T-cell (primary cell): ENCODE results near the gene GNG7. TPM values are rescaled to one million over a fixed set of nuclear protein-coding genes. Genes with fewer than 3 reads are reported as not detected.
A peak's percentile ranks its signal among the peaks of the same experiment; 100 is the strongest.
"Not testable (repeated sequence)": the region's sequence is repeated elsewhere in the genome, so short reads cannot be mapped to it uniquely, and the experiment has no call there.

Experiments
- ATAC-seq, 4 experiments: fragments of 200-7000 bp in 3 of 4; fragments of 150-1000 bp in 1 of 4; cut with Tn5 transposase; replicated peaks in 1 of 4; 1 replicate in 3 of 4; 2 replicates in 1 of 4; pipeline ENCODE4 v1.10.0; 2021; ENCODE audit warnings: moderate library complexity in 3 of 4, mild to moderate bottlenecking in 2 of 4, moderate number of reproducible peaks in 1 of 4
- CTCF ChIA-PET, 2 donors: fragments of 300-600 bp; sonication (Branson Sonifier 250); formaldehyde crosslinking; loops; one replicate each; lab custom pipeline; 2022; ENCODE audit warnings: antibody characterized with exemption in 2 of 2; lab: Charles Lee
- POLR2A ChIA-PET, 2 donors: fragments of 300-600 bp; sonication (Branson Sonifier 250); formaldehyde crosslinking; loops; one replicate each; lab custom pipeline; 2022; ENCODE audit warnings: antibody characterized with exemption in 2 of 2; lab: Charles Lee
- DNase-seq, 35 experiments: peaks; one replicate each; pipeline versions ENCODE4 v3.0.0 to v3.0.0-alpha.2; 2013 to 2023
- H3K27ac ChIP-seq: one replicate; pipeline ENCODE4 v1.5.1; 2013; ENCODE audit warnings: low read length
- H3K27me3 ChIP-seq, 2 experiments: replicated peaks in 1 of 2; 1 replicate in 1 of 2; 2 replicates in 1 of 2; pipeline versions ENCODE4 v1.6.1 to v1.7.0; 2013; ENCODE audit warnings: low read length in 1 of 2, mixed read lengths in 1 of 2; ENCODE audit not compliant: control insufficient read depth in 2 of 2, insufficient read depth in 2 of 2; ENCODE audit errors: extremely low read depth in 1 of 2
- H3K36me3 ChIP-seq, 2 donors: 1 replicate in 1 of 2; 2 replicates in 1 of 2; pipeline versions ENCODE4 v1.6.1 to v1.7.0; 2013; ENCODE audit warnings: low read length in 1 of 2; ENCODE audit not compliant: control insufficient read depth in 2 of 2, insufficient read depth in 1 of 2; ENCODE audit errors: extremely low read depth in 1 of 2
- H3K4me1 ChIP-seq, 2 experiments: 1 replicate in 1 of 2; 2 replicates in 1 of 2; pipeline versions ENCODE4 v1.6.1 to v1.7.0; 2013; ENCODE audit warnings: low read length in 2 of 2, mixed read lengths in 1 of 2; ENCODE audit not compliant: insufficient read depth in 2 of 2, control insufficient read depth in 1 of 2; ENCODE audit errors: extremely low read depth in 1 of 2
- H3K4me3 ChIP-seq, 2 donors: 1 replicate in 1 of 2; 2 replicates in 1 of 2; pipeline versions ENCODE4 v1.5.1 to v1.7.0; 2013; ENCODE audit warnings: mild to moderate bottlenecking in 2 of 2, low read length in 1 of 2, moderate library complexity in 1 of 2; ENCODE audit not compliant: control insufficient read depth in 1 of 2; ENCODE audit errors: extremely low read depth in 1 of 2
- H3K9me3 ChIP-seq: 2 replicates; pipeline ENCODE4 v1.7.0; 2013
- H3K27ac Mint-ChIP-seq, 2 donors: one replicate each; pipeline ENCODE4 v1.8.0; 2020 to 2021; ENCODE audit warnings: mild to moderate bottlenecking in 2 of 2, mixed read lengths in 2 of 2
- H3K27me3 Mint-ChIP-seq, 2 donors: one replicate each; pipeline ENCODE4 v1.8.0; 2021 to 2022; ENCODE audit warnings: mixed read lengths in 2 of 2
- H3K36me3 Mint-ChIP-seq: one replicate; pipeline ENCODE4 v1.8.0; 2021; ENCODE audit warnings: mixed read lengths
- H3K4me1 Mint-ChIP-seq, 3 donors: one replicate each; pipeline ENCODE4 v1.8.0; 2020 to 2022; ENCODE audit warnings: mixed read lengths in 3 of 3, mild to moderate bottlenecking in 1 of 3
- H3K4me3 Mint-ChIP-seq, 3 donors: one replicate each; pipeline ENCODE4 v1.8.0; 2020 to 2022; ENCODE audit warnings: mild to moderate bottlenecking in 3 of 3, mixed read lengths in 3 of 3, moderate library complexity in 3 of 3
- H3K9me3 Mint-ChIP-seq, 3 donors: one replicate each; pipeline ENCODE4 v1.8.0; 2020 to 2022; ENCODE audit warnings: mixed read lengths in 3 of 3
- WGBS: methylation state at CpG from one replicate; pipeline ENCODE4 v1.1.5; 2013; ENCODE audit warnings: missing lambda C conversion rate; ENCODE audit not compliant: insufficient coverage; 5-methylcytosine and 5-hydroxymethylcytosine counted together
- total RNA-seq, 35 experiments: library from RNA in 6 of 35; stranded (reverse) in 6 of 35; fragments of 120-200 nt in 1 of 35; gene quantifications; one replicate each; pipeline versions ENCODE4 v1.2.1 to v1.2.4 and lab custom pipeline; 2013 to 2026

The GNG7 gene
- total RNA-seq, 5 donors from 2014 or later (not counting 1 experiment from before 2014, with no cell fraction given): 4.5 to 7.2 (median 5.7) TPM

GRCh38 chr19:2582984-2583956 lies 119.2 kb downstream of the GNG7 start:
- ATAC-seq (no peak), DNase-seq (no peak)
- POLR2A ChIA-PET: no interaction called here
- peaks cover 0 to 12% of the 10 kb centered on the region in 2 experiments for H3K4me1 ChIP-seq
- H3K9me3 ChIP-seq: no peaks in the 10 kb centered on the region
- H3K27me3 ChIP-seq: peaks cover 0 to 33% of the 10 kb centered on the region in 2 experiments
- H3K4me3 Mint-ChIP-seq: no peak overlapping the region
- no peak overlapping the region for H3K27ac Mint-ChIP-seq
- WGBS: 67% methylated on average over 3 of the region's 6 CpGs
- peaks cover 0 to 4% (median 4%) of the 10 kb centered on the region in 3 donors for H3K4me1 Mint-ChIP-seq
- H3K27ac ChIP-seq: no peak overlapping the region
- H3K36me3 ChIP-seq: no peaks in the 10 kb centered on the region
- H3K36me3 Mint-ChIP-seq: peaks cover 3% of the 10 kb centered on the region
- H3K9me3 Mint-ChIP-seq: peaks cover 0 to 3% (median 2%) of the 10 kb centered on the region in 3 donors
- CTCF ChIA-PET: interaction anchor here in 1 of 2 donors (0.6 to 0.7 kb wide), 2 partner anchors 31 to 49 kb away, joined by 3 to 7 read pairs; no protein-coding TSS in a partner anchor
- no peak overlapping the region for H3K4me3 ChIP-seq
- H3K27me3 Mint-ChIP-seq: peaks cover 0 to 3% of the 10 kb centered on the region in 2 donors

GRCh38 chr19:2580396-2580795 lies 122.1 kb downstream of the GNG7 start:
- H3K27ac ChIP-seq, H3K27me3 Mint-ChIP-seq, ATAC-seq, H3K27ac Mint-ChIP-seq, H3K4me3 ChIP-seq, DNase-seq, H3K36me3 ChIP-seq, H3K9me3 ChIP-seq, H3K4me1 Mint-ChIP-seq, H3K4me3 Mint-ChIP-seq, H3K36me3 Mint-ChIP-seq, H3K9me3 Mint-ChIP-seq: not testable (repeated sequence)
- Histone ChIP-seq H3K27me3 (peaks cover 0 to 45% of the 10 kb centered on the region in 2 experiments), H3K4me1 (peaks cover 0 to 12% of the 10 kb centered on the region in 2 experiments)
- CTCF ChIA-PET: interaction anchor here in 1 of 2 donors (0.6 kb wide), 1 partner anchor 57 kb away, joined by 3 read pairs; no protein-coding TSS in a partner anchor
- WGBS: 88% methylated on average over 5 of the region's 5 CpGs
- POLR2A ChIA-PET: interaction anchor here in 1 of 2 donors (0.7 kb wide), 1 partner anchor 40 kb away, joined by 3 read pairs; no protein-coding TSS in a partner anchor

- Mint-ChIP-seq H3K27ac (no peak overlapping the region), H3K4me3 (peak overlapping the region in 1 of 3 donors; percentile 43), H3K27me3 (peaks cover 0 to 6% of the 10 kb centered on the region in 2 donors), H3K4me1 (peaks cover 0 to 6% (median 5%) of the 10 kb centered on the region in 3 donors), H3K36me3 (peaks cover 3% of the 10 kb centered on the region), H3K9me3 (peaks cover 0 to 3% (median 2%) of the 10 kb centered on the region in 3 donors)
- Histone ChIP-seq H3K4me3 (peak overlapping the region in 1 of 2 donors; percentile 1), H3K9me3 (no peaks in the 10 kb centered on the region), H3K27me3 (peaks cover 0 to 45% of the 10 kb centered on the region in 2 experiments), H3K36me3 (no peaks in the 10 kb centered on the region), H3K27ac (no peak overlapping the region), H3K4me1 (peaks cover 0 to 12% of the 10 kb centered on the region in 2 experiments)
- CTCF ChIA-PET: interaction anchor here (0.6 to 0.7 kb wide), 2 partner anchors 57 to 104 kb away, joined by 3 read pairs; partner anchors contain the start of gene GADD45B (in 1 of the 2)
- 59% methylated on average over 7 of the region's 14 CpGs for WGBS
- no peak for DNase-seq
- no peak for ATAC-seq
- POLR2A ChIA-PET: interaction anchor here in 1 of 2 donors (0.7 kb wide), 1 partner anchor 41 kb away, joined by 3 read pairs; no protein-coding TSS in a partner anchor
Observed at GRCh38 chr19:2579678-2580280, 122.7 kb downstream of the GNG7 start.

- no peaks in the 10 kb centered on the region for H3K9me3 ChIP-seq
- POLR2A ChIA-PET: no interaction called here
- WGBS: 6% methylated on average over 43 of the region's 47 CpGs
Observed at GRCh38 chr19:2578901-2579677, 123.4 kb downstream of the GNG7 start.

GRCh38 chr19:2578391-2578890 lies 124.1 kb downstream of the GNG7 start:
- Histone ChIP-seq H3K4me3 (no peak overlapping the region), H3K27ac (no peak overlapping the region), H3K27me3 (peaks cover 0 to 40% of the 10 kb centered on the region in 2 experiments), H3K36me3 (no peaks in the 10 kb centered on the region), H3K4me1 (peaks cover 0 to 12% of the 10 kb centered on the region in 2 experiments), H3K9me3 (no peaks in the 10 kb centered on the region)
- Mint-ChIP-seq H3K4me3 (peak overlapping the region in 1 of 3 donors; percentile 43), H3K4me1 (peaks cover 0 to 6% (median 5%) of the 10 kb centered on the region in 3 donors), H3K27ac (peak overlapping the region in 1 of 2 donors; percentile 36), H3K9me3 (no peaks in the 10 kb centered on the region), H3K36me3 (peaks cover 3% of the 10 kb centered on the region), H3K27me3 (peaks cover 0 to 6% of the 10 kb centered on the region in 2 donors)
- DNase-seq: no peak
- WGBS: 89% methylated on average over 10 of the region's 13 CpGs
- CTCF ChIA-PET: no interaction called here
- ATAC-seq: no peak
- POLR2A ChIA-PET: no interaction called here

More at GRCh38 chr19:2578901-2579677, 123.4 kb downstream of the GNG7 start:
- Mint-ChIP-seq H3K27me3 (peaks cover 0 to 6% of the 10 kb centered on the region in 2 donors), H3K36me3 (peaks cover 3% of the 10 kb centered on the region), H3K9me3 (peaks cover 0 to 3% (median 2%) of the 10 kb centered on the region in 3 donors), H3K4me3 (peak overlapping the region; percentile 31 to 43 (median 39)), H3K4me1 (peaks cover 0 to 6% (median 5%) of the 10 kb centered on the region in 3 donors), H3K27ac (no peak overlapping the region)
- DNase-seq (peak; percentile 11 to 76 (median 43)), ATAC-seq (peak; percentile 50 to 77 (median 71))
- H3K36me3 ChIP-seq: no peaks in the 10 kb centered on the region
- H3K27ac ChIP-seq: no peak overlapping the region
- CTCF ChIA-PET: interaction anchor here in 1 of 2 donors (0.7 kb wide), 1 partner anchor 103 kb away, joined by 3 read pairs; the partner anchor contains the start of gene GADD45B
- peaks cover 0 to 12% of the 10 kb centered on the region in 2 experiments for H3K4me1 ChIP-seq
- H3K27me3 ChIP-seq: peaks cover 0 to 42% of the 10 kb centered on the region in 2 experiments
- peak overlapping the region; percentile 1 to 18 for H3K4me3 ChIP-seq
